ENCODE results near the gene GORAB. TPM values are rescaled to one million over a fixed set of nuclear protein-coding genes. Genes with fewer than 3 reads are reported as not detected.

Gene GORAB
- total and polyA plus RNA-seq, 9 of the 15 experiments (the other 6 are each of a cell fraction or from before 2014, with no cell fraction given), result 4.4 to 12.9 (median 8.9) TPM

DNA sequence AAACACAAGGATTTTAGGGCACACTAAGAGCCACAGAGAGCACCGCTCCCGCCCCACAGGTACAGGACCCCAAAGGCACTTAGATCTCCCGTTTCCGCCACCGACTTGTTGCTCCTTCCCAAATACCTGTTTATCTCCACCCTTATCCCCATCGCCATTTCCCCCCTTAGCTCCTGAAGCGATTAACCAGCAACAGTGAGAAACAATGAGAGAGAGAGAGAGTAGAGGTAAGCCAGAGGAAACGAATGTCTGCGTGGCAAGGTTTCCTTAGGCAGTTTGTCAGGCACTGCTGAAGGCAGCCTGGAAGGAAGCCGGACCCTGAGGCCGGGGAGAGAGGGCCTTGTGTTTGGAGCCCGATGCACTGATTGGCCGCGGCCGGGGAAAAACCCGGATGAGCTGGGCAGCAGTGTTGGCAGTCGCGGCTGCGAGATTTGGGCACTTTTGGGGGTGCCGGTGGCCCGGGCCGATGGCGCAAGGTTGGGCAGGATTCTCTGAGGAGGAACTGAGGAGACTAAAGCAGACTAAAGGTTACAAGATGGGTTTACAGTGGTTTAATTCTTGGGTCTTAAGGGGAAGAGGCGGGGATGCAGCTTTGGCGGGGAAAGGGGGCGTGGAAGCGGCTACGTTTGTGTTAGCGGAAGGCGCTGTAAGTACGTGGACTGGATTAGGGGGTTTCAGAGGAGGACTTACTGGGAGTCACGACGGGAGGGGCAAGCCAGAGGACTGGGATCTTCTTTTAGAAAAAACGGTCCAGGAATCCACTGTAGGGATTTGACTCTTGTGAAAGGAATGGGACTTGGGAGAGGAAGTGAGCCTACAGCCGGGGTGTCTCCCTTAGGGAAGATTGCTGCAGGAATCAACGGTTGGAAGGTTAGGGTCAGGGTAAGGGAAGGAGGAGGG is at the start of gene GORAB (continued):
- TF ChIP-seq XRCC5 (IDR thresholded peaks at IDR 0.05; ENCODE audit: low read depth, low read length) (no peak), CHD7 (IDR thresholded peaks at IDR 0.05; ENCODE audit: low read depth, low read length) (no peak), VEZF1 (CRISPR knock-in tag; IDR thresholded peaks at IDR 0.05) (peak; percentile 67), ZBTB34 (CRISPR knock-in tag; IDR thresholded peaks at IDR 0.05) (no peak), ASH1L (IDR thresholded peaks at IDR 0.05; ENCODE audit: borderline replicate concordance, low read depth, partially characterized antibody) (peak; percentile 55), DACH1 (IDR thresholded peaks at IDR 0.05; ENCODE audit: partially characterized antibody) (peak; percentile 90), MYBL2 (IDR thresholded peaks at IDR 0.05; ENCODE audit: low read depth) (no peak), MYBL2 (CRISPR knock-in tag; IDR thresholded peaks at IDR 0.05; ENCODE audit: borderline replicate concordance) (no peak), IRF2 (CRISPR knock-in tag; IDR thresholded peaks at IDR 0.05) (no peak), E2F3 (CRISPR knock-in tag; IDR thresholded peaks at IDR 0.05) (peak; percentile 87)
- TF ChIP-seq, protein P1, sequence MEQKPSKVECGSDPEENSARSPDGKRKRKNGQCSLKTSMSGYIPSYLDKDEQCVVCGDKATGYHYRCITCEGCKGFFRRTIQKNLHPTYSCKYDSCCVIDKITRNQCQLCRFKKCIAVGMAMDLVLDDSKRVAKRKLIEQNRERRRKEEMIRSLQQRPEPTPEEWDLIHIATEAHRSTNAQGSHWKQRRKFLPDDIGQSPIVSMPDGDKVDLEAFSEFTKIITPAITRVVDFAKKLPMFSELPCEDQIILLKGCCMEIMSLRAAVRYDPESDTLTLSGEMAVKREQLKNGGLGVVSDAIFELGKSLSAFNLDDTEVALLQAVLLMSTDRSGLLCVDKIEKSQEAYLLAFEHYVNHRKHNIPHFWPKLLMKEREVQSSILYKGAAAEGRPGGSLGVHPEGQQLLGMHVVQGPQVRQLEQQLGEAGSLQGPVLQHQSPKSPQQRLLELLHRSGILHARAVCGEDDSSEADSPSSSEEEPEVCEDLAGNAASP (IDR thresholded peaks at IDR 0.05), result no peak

Measured in K562 (cell line).